NT2/D1 (cell line): ENCODE measurements around the gene CD300E.

Experiments
- SUZ12 ChIP-seq: IDR thresholded peaks from 2 replicates; pipeline ENCODE4 v1.6.1; 2011; ENCODE audit not compliant: insufficient read length, insufficient read depth; ENCODE audit errors: extremely low read depth
- YY1 ChIP-seq: IDR thresholded peaks from 2 replicates; pipeline ENCODE4 v1.6.1; 2011; ENCODE audit not compliant: insufficient read length, insufficient read depth
- ZNF274 ChIP-seq: IDR thresholded peaks from 2 replicates; pipeline ENCODE4 v1.6.1; 2011; ENCODE audit warnings: mild to moderate bottlenecking, low read depth, low read length

DNA sequence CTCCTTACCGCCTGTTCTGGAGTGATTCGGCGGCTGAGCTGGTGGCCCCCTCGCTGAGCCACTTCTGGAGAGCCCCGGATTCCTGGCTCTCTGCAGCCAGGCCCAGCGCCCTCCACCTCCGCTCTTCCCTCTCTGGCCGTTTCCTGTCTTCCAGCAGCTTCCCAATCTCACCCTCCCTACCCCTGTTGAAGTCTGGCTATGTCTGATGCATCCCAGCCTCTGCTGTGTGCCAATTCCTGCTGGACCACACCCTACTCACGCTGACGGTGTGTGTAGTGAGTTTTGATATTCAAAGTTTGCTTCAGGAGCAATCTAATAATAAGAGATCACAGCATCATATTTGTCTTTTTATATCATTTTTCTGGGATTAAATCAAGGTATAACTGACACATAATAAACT, 40.9 kb downstream of the CD300E start:
- no peak for TF ChIP-seq ZNF274
- no peak for TF ChIP-seq SUZ12
- TF ChIP-seq YY1 = no peak
